GM19468 (cell line): ENCODE results near the gene PRKD3.
A peak's percentile ranks its signal among the peaks of the same experiment; 100 is the strongest.

Source experiments
- ATAC-seq: cut with Tn5 transposase; IDR thresholded peaks from one replicate; pipeline ENCODE4 v1.9.1; 2021; ENCODE audit warnings: mild to moderate bottlenecking, moderate library complexity, moderate number of reproducible peaks; ENCODE audit not compliant: unreplicated experiment; ENCODE audit errors: extremely low read depth

PRKD3 gene

GRCh38 chr2:37324786-37325624 lies at the start of gene PRKD3:
PRKD3 (minus strand) TSS chr2:37324833; CDS start chr2:37316524, 8,309 bp downstream.
- ATAC-seq: peak; percentile 42

DNA sequence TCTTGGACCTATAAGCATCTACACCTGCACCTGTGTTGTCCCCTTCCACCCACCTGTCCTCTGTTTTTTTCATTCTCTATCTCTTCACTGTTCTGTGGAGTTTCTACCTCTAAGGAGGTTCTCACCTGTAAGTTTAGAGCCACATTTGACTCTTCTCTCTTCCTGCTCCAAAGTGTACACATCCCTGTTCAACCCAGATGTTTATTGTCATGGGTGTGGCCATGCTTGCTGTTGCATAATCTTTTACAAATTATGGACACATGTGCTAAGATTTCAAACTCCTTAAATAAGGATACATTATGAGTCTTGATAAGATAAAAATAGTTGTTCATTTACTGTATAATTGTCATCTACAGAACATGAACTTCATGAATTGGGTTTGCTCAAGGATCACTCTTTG lies 47.4 kb upstream of the PRKD3 start:
- no peak for ATAC-seq

- no peak for ATAC-seq
These were observed 46.0 kb upstream of the PRKD3 start for GRCh38 chr2:37370666-37371065.

- no peak for ATAC-seq
These were observed 43.4 kb upstream of the PRKD3 start for GRCh38 chr2:37367984-37368383.

DNA sequence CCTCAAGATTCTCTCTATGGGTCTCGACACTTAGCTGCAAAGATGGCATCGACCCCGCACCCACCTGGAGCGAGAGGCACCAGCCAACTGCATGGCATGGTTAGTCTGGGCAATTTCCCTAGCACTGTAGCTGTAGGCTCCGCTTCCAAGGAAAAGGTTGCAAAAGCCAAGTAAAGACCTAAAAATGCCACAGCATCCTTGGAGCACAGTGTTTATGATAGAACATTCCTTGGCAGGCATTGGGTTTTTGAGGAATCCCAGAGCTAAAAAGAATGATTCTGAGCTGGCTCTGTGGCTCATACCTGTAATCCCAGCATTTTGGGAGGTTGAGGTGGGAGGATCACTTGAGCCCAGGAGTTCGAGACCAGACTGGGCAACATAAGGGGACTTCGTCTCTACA lies 42.7 kb upstream of the PRKD3 start:
- no peak for ATAC-seq

DNA sequence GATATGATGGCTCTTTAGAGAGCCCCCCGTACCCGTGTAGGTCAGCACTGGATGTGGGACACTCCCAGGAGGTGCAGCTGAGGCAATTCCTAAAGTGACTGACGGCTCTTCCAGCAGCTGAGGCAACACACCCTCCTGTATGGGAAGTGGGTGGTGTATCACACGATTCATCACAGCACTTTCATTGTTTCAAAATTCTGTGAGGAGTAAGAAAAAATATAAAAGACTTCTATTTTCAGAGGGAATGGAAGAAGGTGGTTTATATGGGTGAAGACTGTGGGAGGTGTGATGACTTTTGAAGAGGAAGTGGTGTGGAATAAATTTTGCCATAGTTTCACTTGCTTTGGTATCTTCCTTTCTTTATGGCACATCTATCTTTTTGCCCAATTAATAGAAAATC lies 42.1 kb upstream of the PRKD3 start:
- no peak for ATAC-seq

- no peak for ATAC-seq
These were observed 41.0 kb upstream of the PRKD3 start for GRCh38 chr2:37365669-37366068.

GRCh38 chr2:37364351-37364750 lies 39.7 kb upstream of the PRKD3 start:
- no peak for ATAC-seq

- no peak for ATAC-seq
These were observed 37.5 kb upstream of the PRKD3 start for GRCh38 chr2:37361994-37362698.

GRCh38 chr2:37361216-37361815 lies 36.7 kb upstream of the PRKD3 start:
- ATAC-seq: no peak

GRCh38 chr2:37358466-37358865 lies 33.8 kb upstream of the PRKD3 start:
- ATAC-seq: no peak

DNA sequence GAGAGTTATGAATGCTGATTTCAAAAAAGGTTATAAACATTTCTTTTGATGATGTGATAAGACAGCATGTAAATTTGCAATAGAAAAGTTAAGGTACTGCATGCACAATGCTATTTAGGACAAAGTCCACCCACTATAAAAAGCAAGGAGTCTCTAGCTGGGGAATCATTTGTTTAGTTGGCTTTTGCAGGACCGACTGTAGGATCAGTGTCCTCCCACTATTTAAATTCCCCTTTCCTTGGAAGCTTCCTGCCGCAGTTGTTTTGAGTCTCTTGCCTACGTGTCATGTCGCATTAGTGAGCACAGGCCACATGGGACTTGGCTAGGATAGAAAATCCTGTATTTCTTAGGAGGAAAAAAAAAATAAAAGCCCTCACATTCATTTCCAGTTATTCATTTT lies 32.9 kb upstream of the PRKD3 start:
- ATAC-seq: no peak

DNA sequence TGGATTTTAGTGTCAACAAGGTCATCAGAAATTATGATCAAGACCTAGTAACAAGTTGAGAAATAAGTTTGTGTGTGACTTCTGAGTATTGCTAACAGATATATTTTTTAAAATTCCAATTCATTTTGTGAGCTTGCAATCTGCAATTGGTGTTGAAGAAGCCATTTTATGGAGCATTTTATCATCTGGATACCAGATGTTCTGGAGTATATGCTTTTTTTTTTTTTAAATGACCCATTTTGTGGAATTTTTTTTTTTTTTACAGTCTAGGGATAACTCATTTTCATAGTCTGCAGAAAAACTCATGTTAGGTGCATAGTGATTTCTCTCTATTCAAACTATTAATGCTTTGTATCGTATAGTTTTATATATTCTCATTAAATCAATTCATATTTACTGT lies 32.4 kb upstream of the PRKD3 start:
- ATAC-seq: no peak

DNA sequence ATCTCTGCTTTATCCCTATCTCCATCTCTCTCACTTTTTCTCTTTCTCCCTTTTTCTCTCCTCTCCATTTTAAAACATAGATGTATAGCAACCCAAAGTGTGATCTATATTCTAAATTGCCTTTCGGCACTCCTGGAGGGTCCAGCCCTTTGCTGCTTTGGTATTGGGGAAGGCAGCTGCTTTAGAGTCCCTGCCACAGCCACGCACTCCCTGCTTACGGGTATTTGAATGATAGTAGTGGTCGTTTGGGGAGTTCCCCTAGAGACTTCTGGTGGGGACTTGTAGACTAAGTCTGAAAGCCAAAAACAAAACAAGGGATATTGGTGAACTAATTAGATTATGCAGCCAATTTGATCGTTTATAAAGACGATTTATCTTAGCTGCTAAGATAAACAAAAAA lies 31.7 kb upstream of the PRKD3 start:
- ATAC-seq: no peak

GRCh38 chr2:37355735-37356134 lies 31.1 kb upstream of the PRKD3 start:
- no peak for ATAC-seq

- no peak for ATAC-seq
These were observed 29.9 kb upstream of the PRKD3 start for GRCh38 chr2:37354531-37354930.

DNA sequence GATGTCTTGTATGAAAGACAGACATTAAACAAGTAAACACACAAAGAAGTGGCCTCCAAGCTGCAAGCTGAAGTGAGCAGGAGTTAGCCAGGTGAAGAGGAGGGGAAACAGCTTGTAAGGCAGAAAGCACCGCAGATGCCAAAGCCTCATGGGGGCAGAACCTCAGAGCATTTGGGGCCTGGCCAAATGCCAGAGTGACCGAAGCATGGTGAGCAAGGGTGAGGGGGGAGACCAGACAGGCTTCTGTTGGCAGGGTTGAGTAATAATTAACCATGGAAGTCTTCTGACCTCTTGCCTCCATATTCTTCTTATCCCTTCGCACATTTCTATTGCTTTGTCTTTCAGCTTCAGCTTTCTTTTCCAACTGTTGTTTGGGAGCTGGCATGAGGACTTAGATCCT lies 25.4 kb upstream of the PRKD3 start:
- ATAC-seq: peak; percentile 57

GRCh38 chr2:37349231-37349860 lies 24.7 kb upstream of the PRKD3 start:
- ATAC-seq: no peak

DNA sequence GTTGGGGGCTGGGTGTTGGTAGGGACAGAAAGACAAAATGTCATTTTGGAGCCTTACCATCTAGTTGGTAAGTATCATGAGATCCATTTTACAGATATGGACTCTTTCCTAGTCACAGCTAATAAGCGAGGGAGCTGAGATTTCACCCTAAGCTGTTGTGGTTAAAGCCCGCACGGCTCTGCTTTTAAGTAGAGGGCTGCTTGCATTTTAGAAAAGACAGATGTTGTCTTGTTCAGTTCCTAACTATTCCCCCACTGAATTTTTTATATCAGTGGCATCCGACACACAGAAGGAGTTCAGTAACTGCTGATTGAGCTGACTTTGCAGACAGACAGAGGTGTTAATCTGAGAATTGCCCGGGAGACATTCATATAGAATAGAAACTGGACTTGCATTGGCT lies 23.5 kb upstream of the PRKD3 start:
- no peak for ATAC-seq

GRCh38 chr2:37344453-37345361 lies 20.1 kb upstream of the PRKD3 start, which contains the start of gene QPCT:
QPCT (plus strand) TSS chr2:37344630; CDS start chr2:37344732, 102 bp downstream.
- no peak for ATAC-seq
